ENCODE measurements around the gene NFATC4.

The NFATC4 gene

DNA sequence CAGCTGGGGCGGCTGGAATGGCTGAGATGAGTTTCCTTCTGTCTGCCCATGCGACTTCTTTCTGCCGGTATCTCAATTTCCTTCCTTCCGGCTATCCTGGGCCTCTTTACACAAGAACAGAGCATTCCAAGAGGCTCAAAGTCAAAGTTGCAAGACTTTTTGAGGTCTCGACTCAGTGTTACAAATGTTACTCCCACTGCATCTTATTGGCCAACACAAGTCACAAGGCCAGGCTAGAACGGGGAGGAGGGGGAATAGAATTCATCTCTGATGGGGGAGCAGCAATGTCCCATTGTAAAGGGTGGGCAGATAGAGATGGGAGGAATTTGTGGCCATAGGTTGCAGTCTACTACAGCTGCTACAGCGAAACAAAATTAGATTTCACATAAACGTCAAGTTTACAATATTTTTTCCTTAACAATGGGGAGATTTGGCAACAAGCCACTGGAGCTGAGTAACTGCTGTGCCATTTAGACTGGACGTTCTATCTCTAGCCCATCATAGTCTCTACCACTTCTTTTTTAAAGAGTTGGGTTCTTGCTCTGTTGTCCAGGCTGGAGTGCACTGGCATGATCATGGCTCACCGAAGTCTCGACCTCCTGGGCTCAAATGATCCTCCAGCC, 21.4 kb downstream of the NFATC4 start:
- DNase-seq (ENCODE audit: low spot score), result no peak

DNA sequence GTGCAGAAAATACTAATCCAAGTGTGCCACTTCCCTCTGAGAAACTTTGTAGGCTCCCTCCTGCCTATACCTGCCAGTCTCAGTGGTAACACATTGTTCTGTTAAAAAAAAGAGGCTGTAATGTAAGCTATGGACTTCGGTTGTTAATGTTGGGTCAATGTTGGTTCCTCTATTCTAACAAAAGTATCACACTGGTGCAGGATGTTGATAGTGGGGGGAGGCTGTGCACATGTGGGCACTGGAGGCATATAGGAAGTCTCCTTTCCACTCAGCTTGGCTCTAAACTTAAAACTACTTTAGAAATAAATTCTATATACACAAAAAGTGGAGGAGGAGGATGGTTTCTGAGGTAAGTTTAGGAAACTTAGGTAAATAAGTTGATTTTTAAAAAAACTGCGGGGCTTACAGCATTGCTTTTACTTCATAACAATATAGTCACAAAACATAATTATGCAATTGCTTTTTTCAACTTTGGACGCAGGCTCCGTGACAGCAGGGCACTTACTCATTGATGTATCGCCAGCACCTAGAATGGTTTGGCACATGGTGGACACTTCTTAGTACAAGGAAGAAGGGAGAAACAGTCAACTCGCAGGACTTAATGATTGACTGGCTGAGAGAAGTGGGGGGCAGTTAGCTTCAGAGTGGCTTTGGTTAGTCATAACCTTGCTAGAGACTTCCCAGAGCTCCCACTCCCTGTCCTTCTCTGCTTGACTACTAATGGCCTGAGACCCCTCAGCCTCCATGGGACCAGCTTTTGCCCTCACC, 22.9 kb downstream of the NFATC4 start:
- no peak for DNase-seq (ENCODE audit: low spot score)

DNA sequence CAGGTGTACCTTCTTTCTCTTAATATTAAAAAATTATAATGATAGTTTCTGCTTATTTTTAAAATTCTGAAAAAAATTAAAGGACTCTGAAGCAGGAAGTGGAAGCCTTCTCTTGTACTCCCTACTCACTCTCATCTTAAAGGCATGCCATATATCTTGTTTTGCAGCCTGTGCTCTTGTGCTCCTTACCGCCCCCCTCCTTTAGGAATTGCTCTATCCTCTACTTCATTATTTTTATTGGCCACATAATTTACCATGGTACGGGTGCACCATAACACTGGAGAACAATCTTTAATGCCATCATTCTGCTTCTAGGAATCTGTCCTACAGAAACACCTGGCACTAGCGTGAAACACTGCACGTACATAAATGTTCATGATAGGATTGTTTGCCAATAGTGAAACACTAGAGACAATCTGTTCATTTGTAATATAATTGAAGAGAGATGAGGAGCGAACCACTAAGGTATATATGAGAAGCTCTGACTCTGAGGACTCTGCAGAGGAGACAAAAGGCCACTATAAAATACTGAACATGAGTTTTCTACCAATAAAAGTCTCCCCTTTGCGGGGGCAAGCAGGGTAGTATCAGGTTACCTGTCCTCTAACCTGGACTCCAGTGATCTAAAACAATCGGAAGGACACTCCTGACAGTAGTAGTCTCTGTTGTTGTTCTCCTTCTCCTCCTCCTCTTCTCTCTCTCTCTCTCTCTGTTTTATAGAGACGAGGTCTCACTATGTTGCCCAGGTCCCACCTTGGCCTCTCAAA, 24.5 kb downstream of the NFATC4 start:
- DNase-seq (ENCODE audit: low spot score), result no peak

DNA sequence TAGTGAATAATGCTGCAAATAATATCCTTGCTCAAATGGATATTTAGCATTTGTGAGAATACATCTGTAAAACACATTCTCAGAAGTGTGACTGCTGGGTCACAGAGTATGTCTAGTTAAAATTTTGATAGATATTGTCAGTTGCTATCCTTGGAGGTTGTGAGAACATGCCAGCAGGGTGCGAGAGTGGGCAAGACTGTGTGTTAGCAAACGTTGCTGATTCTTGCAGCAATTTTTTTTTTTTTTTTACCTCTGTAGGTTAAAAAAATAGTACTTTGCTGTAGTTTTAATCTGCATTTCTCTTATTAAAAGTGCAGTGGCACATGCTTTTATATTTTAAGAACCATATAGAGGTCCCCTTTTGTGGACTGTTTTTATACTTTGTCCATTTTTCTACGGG, 26.3 kb downstream of the NFATC4 start:
- DNase-seq (ENCODE audit: low spot score), result no peak

DNA sequence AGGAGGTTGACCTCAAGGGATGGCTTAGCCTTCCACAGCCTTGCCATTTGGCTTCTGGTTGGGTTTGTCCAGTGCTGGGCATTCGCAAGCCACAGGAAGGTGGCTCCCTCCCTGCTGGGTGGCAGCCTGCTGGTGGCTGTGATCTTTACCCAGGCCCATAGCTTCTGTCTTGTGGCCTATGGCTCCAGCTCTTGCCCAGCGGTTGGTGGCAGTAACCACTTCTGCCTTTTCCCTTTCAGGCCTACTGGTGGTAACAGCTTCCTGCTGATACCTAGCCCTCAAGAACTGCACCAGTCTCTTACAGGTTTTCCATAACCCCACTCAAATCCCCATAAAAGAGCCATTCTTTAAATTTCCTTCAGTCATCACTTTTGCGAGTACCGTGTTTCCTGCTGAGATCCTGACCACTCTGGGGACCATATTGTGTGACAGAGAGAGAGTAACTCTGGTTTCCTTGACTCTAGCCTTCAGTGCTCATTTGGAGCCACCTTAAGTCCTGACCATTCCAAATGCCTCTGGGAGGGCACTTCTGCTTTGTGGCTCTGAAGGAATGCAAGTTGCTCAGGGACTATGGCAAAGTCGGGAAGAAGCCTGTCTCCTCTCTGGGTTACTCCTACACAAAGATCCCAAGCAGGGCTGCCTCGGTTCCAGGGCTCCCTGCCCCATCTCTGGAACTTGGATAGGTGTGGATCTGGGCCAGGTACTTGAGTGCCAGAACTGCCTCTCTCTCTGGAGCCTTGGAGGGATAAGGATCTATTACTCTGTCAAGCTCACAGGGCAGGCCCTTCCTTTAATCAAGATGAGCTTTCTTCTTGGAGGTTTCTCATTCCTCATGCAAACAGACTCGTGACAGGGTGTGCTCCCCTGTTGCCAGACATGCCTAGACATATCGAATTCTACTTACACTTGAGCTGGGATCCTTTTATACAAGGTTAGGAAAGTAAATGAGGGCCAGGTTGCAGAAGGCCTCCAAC, 27.9 kb downstream of the NFATC4 start:
- DNase-seq (ENCODE audit: low spot score), result no peak

DNA sequence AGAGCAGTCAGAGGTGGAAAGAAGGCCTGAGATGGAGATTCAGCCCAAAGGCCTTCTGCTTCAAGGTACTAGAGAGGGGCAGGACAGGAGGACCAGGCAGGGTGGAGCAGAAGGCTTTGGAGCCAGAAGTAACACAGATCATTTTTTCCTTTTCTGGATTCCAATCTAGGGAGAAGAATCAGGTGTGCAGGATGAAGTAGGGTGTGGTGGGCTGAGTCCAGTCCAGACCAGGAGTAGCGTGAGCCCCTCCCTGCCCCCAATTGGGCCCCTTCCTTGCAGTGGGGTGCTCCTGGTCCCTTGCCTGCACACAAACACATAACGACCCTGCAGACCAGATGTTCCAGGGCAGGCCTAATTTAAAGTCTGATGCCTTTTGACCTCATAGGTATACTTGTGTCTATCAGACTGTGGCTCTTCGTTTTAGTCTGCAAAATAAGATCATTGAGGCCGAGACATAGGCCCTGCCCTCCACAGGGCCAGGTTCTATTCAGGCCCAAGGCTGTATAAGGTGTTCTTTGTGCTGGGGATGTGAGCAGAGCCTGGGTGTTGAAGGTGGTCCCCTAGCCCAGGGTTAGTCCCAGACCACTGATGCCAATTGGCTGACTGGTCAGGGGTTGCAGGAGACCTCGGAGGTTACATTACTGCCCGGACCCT, 29.8 kb downstream of the NFATC4 start:
- DNase-seq (ENCODE audit: low spot score), result no peak

DNA sequence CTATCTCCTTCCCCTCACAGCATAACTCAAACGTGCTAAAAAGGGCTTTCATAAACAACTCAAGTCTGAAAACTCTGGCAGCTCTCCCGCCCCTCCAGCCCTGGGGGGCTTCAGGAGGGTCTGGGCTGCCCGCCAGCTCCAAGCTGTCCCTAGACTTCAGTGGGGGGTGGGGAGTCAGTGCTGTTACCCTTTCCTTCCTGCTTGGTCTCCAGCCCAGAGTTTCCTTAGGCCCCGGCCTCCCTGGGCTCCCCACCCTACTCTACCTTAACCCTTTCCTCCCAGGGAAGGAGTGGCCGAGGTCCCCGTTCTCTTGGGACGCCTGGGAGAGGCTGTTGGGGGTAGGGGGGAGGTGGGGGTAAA, 30.3 kb downstream of the NFATC4 start:
- no peak for DNase-seq (ENCODE audit: low spot score)

DNA sequence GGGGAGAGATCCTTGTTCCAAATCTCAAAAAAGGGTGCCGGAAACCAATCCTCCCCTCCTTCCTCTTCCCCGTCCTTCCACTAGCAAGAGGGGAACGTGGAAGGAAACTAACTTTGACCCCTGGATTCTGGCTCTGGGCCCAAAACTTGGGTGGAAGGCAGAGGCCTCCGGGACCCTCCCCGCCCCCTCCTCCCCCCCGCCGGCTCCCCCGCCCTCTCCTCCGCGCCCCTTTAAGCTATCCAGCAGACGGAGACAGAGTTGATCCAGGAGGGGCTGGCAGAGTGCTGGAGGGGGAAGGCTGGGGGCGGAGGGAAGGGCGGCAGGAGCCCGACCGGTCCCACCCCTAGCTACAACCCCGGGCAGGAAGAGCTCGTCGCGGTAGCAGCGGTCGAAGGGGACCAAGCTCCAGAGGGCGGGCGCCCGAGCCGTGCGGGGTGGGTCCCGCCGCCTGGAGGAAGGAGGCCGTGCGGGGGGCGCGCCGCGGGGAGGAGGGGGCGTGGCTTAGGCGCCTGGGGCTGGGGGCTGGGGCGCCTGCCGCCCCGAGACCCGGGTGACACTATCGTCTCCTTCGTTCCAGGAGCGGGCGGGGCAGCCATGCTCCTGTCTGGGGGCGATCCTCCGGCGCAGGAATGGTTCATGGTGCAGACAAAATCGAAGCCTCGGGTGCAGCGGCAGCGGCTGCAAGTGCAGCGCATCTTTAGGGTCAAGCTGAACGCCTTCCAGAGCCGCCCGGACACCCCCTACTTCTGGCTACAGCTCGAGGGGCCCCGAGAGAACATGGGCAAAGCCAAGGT, 30.9 kb downstream of the NFATC4 start, which contains the start of gene NYNRIN:
TSS of gene NYNRIN (plus strand) at position 351 of the 794 bp plus-strand sequence. CDS start at position 595, 244 bp downstream.
- DNase-seq (ENCODE audit: low spot score), result no peak

DNA sequence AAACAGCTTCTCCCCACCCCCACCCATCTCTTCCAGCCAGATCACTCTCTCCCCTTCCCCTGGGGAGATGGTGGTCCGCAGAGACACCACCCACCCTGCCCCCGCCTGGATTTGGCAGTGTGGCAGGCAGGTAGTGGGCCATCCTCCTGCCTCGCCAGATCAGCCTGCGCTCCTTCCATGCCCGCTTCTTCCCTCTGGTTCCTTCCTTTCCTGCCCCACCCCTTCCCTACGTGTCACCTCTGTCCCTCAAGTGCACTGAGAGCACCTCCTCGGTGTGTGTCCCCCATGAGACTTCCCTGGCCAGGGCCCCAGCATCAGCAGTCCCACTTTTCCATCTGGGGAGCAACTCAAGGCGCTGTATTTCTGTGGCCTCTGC, 31.5 kb downstream of the NFATC4 start:
- no peak for DNase-seq (ENCODE audit: low spot score)

DNA sequence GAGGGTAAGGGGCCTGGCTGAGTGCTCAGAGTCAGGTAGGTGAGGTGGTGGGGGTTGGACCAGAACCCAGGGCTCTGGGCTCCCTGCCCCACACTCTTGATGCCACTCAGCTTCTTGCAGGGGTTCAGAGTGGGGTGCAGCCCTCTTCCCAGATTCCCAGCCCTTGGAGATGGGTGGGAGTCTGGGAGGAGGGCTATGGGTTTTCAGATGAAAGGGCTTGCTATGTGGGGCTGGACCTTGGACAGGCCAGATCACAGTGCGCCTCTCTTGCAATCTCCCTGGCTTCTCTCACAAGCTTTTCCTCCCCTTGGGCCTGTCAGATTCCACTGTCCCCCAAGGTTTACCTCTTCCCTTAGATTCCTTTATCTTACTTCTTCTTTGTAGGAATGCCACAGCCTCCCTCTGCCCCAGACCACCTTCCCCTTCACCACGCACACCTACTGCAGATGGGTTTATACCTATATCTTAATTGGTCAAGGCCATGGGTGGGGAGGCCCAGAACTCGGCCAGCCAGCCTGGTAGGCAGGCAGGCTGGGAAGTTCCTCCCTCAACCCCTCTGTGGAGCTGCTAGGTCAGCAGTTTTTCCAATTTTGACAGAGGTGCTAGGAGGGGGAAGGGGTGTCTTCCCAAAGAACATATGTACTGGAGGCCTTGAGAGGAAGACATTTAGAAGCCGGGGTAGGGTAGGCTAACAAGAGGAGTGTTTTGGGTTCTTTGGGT, 32.2 kb downstream of the NFATC4 start:
- no peak for DNase-seq (ENCODE audit: low spot score)

DNA sequence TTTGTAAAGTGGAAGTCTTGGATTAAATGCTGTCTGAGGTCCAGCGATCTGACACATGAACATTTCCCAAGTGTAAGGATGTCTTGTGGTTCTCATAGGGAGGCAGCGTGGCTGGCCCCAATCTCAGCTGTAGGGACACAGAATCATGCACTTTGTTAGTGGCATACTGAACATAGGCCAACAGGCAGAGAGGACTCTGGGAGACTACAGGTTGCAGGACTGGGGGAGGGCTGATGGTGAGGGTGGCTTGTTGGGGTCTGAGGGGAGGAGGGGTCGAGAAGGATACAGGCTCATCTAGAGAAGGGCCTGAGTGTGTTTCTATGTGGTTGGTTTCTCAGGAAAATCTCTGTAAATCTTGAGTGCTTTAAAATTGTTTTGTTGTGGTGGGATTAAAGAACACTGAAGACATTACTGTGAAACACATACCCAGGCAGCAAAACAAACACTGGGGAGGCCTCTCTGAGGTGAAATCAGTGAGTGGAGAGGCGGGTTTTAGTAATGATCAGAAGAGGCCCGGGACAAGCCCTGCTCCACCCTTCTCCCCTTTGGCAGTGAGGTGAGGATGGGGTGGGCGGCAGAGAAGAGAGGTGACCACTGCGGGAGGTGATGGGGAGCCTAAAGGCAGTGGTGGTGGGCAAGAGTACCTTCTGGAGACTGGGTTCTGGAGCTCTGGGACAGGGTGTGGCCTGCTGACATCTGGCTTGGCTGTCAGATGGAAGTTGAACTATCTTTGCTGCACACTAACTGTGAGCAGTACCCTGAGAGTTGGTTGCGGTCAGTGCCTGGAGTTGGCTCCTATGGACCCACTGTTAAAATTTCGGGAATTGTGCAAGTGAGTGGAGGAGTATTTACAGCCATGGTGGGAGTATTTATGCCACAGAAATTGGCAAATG, 34.1 kb downstream of the NFATC4 start:
- DNase-seq (ENCODE audit: low spot score), result no peak

DNA sequence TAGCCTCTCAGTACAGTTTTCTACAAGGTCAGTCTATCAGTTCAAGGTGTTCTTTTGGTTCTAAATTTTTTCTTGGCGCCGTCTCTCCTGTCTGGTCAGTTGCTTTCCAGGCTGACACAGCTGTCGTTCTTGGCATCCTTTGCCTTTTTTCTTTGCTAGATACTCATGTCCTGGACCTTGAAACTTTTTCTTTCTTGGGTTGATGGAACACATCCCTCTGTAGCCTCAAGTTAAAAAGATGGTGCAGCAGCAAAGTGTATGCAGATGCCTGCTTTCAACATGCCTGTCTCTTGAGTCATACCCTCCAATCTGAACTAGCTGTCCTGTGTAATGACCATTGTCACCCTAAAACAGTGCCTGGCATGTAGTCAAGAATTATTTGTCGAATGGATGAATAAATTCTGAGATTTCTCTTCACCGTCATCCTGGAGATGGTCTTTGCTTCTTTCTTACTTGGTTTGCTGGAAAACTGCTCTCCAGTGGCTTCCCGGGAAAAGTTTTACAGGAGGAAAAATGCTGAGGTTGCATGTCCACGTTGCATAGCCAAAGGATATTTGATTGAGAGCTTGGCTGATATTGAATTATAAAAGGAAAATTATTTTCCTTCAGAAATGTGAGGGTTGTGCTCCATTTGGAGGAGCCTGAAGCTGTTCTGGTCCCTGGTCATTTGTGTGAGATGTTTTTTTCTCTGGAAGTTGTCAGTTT, 35.5 kb downstream of the NFATC4 start:
- no peak for DNase-seq (ENCODE audit: low spot score)

DNA sequence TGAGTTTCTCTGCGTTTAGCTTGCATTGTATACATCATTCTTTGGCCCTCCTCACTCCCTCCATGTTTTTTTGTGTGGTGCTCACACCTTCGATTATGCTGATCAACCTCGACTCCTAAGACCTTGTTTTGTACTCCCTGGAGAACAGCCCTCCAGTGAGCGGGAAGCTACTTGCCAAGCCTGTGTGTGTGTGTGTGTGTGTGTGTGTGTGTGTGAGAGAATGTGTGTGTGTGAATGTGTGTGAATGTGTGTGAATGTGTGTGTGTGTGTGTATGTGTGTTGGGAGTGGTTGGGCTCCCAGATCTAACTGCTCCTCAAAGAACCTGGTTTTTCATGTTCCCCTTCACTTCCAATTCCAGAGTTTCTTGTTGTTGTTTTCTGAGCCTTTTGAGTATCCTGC, 36.8 kb downstream of the NFATC4 start:
- no peak for DNase-seq (ENCODE audit: low spot score)

DNA sequence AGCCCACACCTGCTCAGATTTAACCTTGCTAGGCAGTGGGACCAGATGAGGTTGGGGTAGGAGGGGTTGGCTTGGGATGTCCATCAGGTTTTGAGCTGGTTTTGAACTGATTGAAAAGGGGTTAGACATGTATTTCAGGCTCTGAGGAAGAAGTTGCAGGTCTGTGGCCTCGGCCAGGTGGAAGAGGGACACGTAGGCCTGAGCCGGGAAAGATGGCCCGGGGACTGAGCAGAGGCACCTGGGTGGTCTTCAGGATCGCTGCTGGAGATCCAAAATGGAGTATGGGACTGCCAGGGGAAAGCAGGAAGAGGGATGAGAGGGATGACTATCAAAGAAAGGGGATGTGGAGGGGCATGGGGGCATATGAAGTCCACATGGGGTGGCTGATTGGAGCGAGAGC, 38.4 kb downstream of the NFATC4 start:
- no peak for DNase-seq (ENCODE audit: low spot score)

DNA sequence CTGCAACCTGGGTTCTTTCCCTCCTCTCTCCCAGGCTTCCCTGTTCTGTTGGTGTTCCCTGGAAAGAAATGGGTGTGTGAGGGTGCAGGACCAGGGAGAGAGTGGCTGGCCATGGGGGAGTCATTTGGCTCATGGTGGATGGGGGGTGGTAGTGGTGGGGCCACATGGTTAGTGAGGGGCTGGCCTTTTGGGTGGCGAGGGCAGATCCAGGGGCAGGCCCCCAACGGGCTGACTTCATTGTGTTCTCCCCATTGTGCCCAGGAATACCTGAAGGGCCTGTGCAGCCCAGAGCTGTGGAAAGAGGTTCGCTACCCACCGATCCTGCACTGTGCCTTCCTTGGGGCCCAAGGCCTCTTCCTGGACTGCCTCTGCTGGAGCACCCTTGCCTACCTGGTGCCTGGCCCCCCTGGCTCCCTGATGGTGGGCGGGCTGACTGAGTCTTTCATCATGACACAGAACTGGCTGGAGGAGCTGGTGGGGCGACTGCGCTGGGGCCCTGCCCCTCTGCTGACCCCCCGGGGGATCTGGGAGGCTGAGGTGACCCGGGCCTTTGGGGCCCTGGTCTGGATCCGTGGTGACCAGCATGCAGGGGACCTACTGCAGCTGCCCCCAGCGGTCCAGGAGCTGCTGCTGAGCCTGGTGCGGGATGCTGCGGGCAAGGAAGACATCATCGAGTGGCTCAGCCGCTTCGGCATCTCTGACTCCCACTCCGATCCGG, 39.8 kb downstream of the NFATC4 start:
- no peak for DNase-seq (ENCODE audit: low spot score)

DNA sequence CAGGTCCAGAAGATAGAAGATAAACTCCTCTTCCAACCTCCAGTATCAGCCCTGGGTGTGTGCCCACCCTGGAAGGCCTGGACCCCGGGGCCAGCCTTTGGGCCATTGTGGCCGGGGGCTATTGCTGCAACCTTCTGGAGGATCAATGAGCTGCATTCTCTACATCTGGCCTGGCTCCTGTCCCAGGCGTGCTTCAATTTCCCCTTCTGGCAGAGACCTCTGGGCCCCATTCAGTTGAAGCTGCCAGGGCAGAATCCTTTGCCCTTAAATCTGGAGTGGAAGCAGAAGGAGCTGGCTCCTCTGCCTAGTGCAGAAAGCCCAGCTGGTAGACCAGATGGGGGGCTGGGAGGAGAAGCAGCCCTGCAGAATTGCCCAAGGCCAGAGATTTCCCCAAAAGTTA, 40.8 kb downstream of the NFATC4 start:
- DNase-seq (ENCODE audit: low spot score), result no peak

DNA sequence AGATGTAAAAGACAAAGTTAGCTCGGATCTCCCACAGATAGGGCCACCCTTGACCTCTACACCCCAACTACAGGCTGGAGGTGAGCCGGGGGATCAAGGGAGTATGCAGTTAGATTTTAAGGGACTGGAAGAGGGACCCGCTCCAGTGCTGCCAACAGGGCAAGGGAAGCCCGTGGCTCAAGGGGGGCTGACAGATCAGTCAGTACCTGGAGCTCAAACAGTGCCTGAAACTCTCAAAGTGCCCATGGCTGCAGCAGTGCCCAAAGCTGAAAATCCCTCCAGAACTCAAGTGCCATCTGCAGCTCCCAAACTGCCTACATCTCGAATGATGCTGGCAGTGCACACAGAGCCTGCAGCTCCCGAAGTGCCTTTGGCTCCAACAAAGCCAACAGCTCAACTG, 41.2 kb downstream of the NFATC4 start:
- DNase-seq (ENCODE audit: low spot score), result no peak

DNA sequence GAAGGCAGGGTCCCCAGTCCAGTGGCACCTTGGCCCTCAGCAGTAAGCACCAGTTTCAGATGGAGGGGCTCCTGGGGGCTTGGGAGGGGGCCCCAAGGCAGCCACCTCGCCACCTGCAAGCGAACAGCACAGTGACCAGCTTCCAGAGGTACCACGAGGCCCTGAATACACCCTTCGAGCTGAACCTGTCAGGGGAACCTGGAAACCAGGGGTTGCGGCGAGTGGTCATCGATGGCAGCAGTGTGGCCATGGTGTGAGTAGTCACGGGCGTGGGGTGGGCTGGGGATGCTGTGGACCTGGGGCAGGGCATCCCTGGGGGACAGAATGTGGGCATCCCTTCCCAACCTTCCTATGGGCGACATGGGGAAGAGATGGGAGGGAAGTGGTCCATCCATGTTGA, 42.0 kb downstream of the NFATC4 start:
- no peak for DNase-seq (ENCODE audit: low spot score)
